HCT116 (cell line): ENCODE results near the gene PPP3R1. TPM values are rescaled to one million over a fixed set of nuclear protein-coding genes. Genes with fewer than 3 reads are reported as not detected.

ENCODE experiments used
- ATAC-seq: fragments of 200-7000 bp; cut with Tn5 transposase; 2 replicates; pipeline ENCODE4 v1.9.1; 2020; ENCODE audit warnings: mild to moderate bottlenecking, moderate library complexity
- BruUV-seq: library from RNA; stranded (reverse); fragments of 400-500 nt; replicated peaks from 2 replicates; lab custom pipeline; 2021; lab: Mats Ljungman, UMichigan
- CTCF ChIA-PET: fragments of 300-600 bp; sonication (Branson Sonifier 250); formaldehyde crosslinking; loops from one replicate; lab custom pipeline; 2021; ENCODE audit warnings: antibody characterized with exemption; lab: Charles Lee
- POLR2A ChIA-PET: fragments of 300-600, 350-600 bp; sonication (Branson Sonifier 250); formaldehyde crosslinking; loops from one replicate; lab custom pipeline; 2021; ENCODE audit warnings: antibody characterized with exemption; lab: Charles Lee
- RAD21 ChIA-PET, 2 experiments: fragments of 300-600 bp; sonication (Branson Sonifier 250); formaldehyde crosslinking; loops; one replicate each; lab custom pipeline; 2023; ENCODE audit warnings: low total read pairs in 2 of 2; ENCODE audit not compliant: uncharacterized antibody in 2 of 2, unreplicated experiment in 2 of 2, low non-redundant PET in 1 of 2; lab: Charles Lee
- DNase-seq: peaks from one replicate; pipeline ENCODE4 v3.0.0-alpha.2; 2010; ENCODE audit warnings: low read depth, low spot score
- H2AFZ ChIP-seq: fragments of 200-600 bp; shearing (Covaris generic), sonication (generic); 2 replicates; pipeline ENCODE4 v1.6.1; 2017; ENCODE audit warnings: low read depth, mixed run types, mixed read lengths, antibody characterized with exemption, low read length; ENCODE audit not compliant: poor library complexity, severe bottlenecking
- H3K27ac ChIP-seq: 2 replicates; pipeline ENCODE4 v1.5.1; 2012; ENCODE audit warnings: low read depth, low read length
- H3K27me3 ChIP-seq: fragments of 200-600 bp; sonication (generic); 2 replicates; pipeline ENCODE4 v1.6.1; 2016; ENCODE audit warnings: mixed run types, low read length, mixed read lengths; ENCODE audit not compliant: insufficient read depth
- H3K36me3 ChIP-seq, 2 experiments: fragments of 200-500 bp in 1 of 2; fragments of 200-600 bp in 1 of 2; sonication (Bioruptor generic) in 1 of 2; sonication (generic) in 1 of 2; 2 replicates each; pipeline versions ENCODE4 v1.5.1 to v1.6.1; 2014 to 2016; ENCODE audit warnings: low read length in 2 of 2, inconsistent platforms in 1 of 2, mixed read lengths in 1 of 2, mixed run types in 1 of 2; ENCODE audit not compliant: insufficient read depth in 2 of 2, control insufficient read depth in 1 of 2
- H3K4me1 ChIP-seq, 2 experiments: fragments of 200-600 bp in 1 of 2; sonication (generic) in 1 of 2; 2 replicates each; pipeline versions ENCODE4 v1.5.1 to v1.6.1; 2012 to 2017; ENCODE audit warnings: low read length in 2 of 2, inconsistent platforms in 1 of 2, mild to moderate bottlenecking in 1 of 2, mixed read lengths in 1 of 2, mixed run types in 1 of 2, moderate library complexity in 1 of 2; ENCODE audit not compliant: insufficient read depth in 2 of 2, control insufficient read depth in 1 of 2
- H3K4me2 ChIP-seq: fragments of 200-600 bp; sonication (generic); 2 replicates; pipeline ENCODE4 v1.6.1; 2017; ENCODE audit warnings: mixed run types, low read length, mixed read lengths
- H3K4me3 ChIP-seq, 2 experiments: fragments of 200-600 bp in 1 of 2; sonication (generic) in 1 of 2; replicated peaks in 1 of 2; 2 replicates each; pipeline ENCODE4 v1.5.1; 2011 to 2016; ENCODE audit warnings: low read length in 2 of 2, control low read depth in 1 of 2, low read depth in 1 of 2, mild to moderate bottlenecking in 1 of 2, mixed read lengths in 1 of 2, mixed run types in 1 of 2
- H3K79me2 ChIP-seq: fragments of 200-600 bp; sonication (generic); 2 replicates; pipeline ENCODE4 v1.6.1; 2017; ENCODE audit warnings: mild to moderate bottlenecking, mixed run types, low read length, moderate library complexity, mixed read lengths; ENCODE audit not compliant: insufficient read depth
- H3K9ac ChIP-seq: fragments of 200-600 bp; sonication (generic); 2 replicates; pipeline ENCODE4 v1.6.1; 2016; ENCODE audit warnings: low read length, mixed read lengths
- H3K9me2 ChIP-seq: fragments of 200-600 bp; sonication (generic), shearing (Covaris generic); 2 replicates; pipeline ENCODE4 v1.6.1; 2017; ENCODE audit warnings: mixed run types, mild to moderate bottlenecking, moderate library complexity; ENCODE audit not compliant: insufficient read depth
- H3K9me3 ChIP-seq, 2 experiments: fragments of 200-500 bp in 1 of 2; fragments of 200-600 bp in 1 of 2; sonication (Bioruptor generic) in 1 of 2; sonication (generic) in 1 of 2; 2 replicates each; pipeline ENCODE4 v1.6.1; 2014 to 2017; ENCODE audit warnings: low read length in 2 of 2, mixed read lengths in 2 of 2, inconsistent platforms in 1 of 2, low read depth in 1 of 2, mild to moderate bottlenecking in 1 of 2, mixed run types in 1 of 2, moderate library complexity in 1 of 2; ENCODE audit not compliant: control insufficient read depth in 1 of 2, insufficient read depth in 1 of 2
- H4K20me1 ChIP-seq: fragments of 200-600 bp; sonication (generic), shearing (Covaris generic); 2 replicates; pipeline ENCODE4 v1.6.1; 2017; ENCODE audit warnings: mixed run types, mild to moderate bottlenecking, moderate library complexity; ENCODE audit not compliant: insufficient read depth
- CBX3 ChIP-seq: IDR thresholded peaks from 2 replicates; pipeline ENCODE4 v1.6.1; 2012; ENCODE audit warnings: low read depth
- CEBPB ChIP-seq: IDR thresholded peaks from 2 replicates; pipeline ENCODE4 v1.6.1; 2012; ENCODE audit warnings: low read depth
- ELF1 ChIP-seq: IDR thresholded peaks from 2 replicates; pipeline ENCODE4 v1.6.1; 2012; ENCODE audit warnings: low read depth, borderline replicate concordance
- FOSL1 ChIP-seq: IDR thresholded peaks from 2 replicates; pipeline ENCODE4 v1.6.1; 2012; ENCODE audit warnings: low read depth
- MAX ChIP-seq: IDR thresholded peaks from 2 replicates; pipeline ENCODE4 v1.6.1; 2012
- POLR2AphosphoS5 ChIP-seq: IDR thresholded peaks from 2 replicates; pipeline ENCODE4 v1.6.1; 2011; ENCODE audit warnings: mild to moderate bottlenecking, low read depth, low read length, moderate library complexity
- SRF ChIP-seq: IDR thresholded peaks from 2 replicates; pipeline ENCODE4 v1.6.1; 2012; ENCODE audit warnings: low read depth
- ZNF274 ChIP-seq: fragments of 200-500 bp; sonication (Bioruptor generic); IDR thresholded peaks from 2 replicates; pipeline ENCODE4 v1.6.1; 2014; ENCODE audit warnings: mild to moderate bottlenecking, low read depth, low read length, inconsistent platforms
- intact Hi-C: fragments of 100-400 bp; cut with micrococcal nuclease; formaldehyde crosslinking; loops from 2 replicates; pipeline ENCODE4 v1.10.0; 2022
- total RNA-seq: library from RNA; stranded (reverse); gene quantifications from one replicate; pipeline ENCODE4 v1.2.1, GENCODE V29; 2021; ENCODE audit not compliant: unreplicated experiment

Gene PPP3R1
- total RNA-seq, 1 experiment from 2014 or later: 69.9 TPM

- TF ChIP-seq SRF: no peak
Measured at GRCh38 chr2:68290901-68291300, 38.6 kb upstream of the PPP3R1 start (continued).

- DNase-seq: no peak
- no peak for TF ChIP-seq CBX3
- TF ChIP-seq ZNF274: no peak
- TF ChIP-seq CEBPB: no peak
- no peak for TF ChIP-seq MAX
- no peak for TF ChIP-seq POLR2AphosphoS5
- no peak for TF ChIP-seq ELF1
- no peak for TF ChIP-seq FOSL1
- no peaks in the 10 kb centered on the region for H3K36me3 ChIP-seq
- no peak overlapping the region for H2AFZ ChIP-seq
- H3K9ac ChIP-seq: no peak overlapping the region
- peaks cover 16% of the 10 kb centered on the region; the same call in 1 of the 2 replicates for H3K27me3 ChIP-seq
- no peaks in the 10 kb centered on the region for H3K9me2 ChIP-seq
- H3K4me2 ChIP-seq: no peak overlapping the region
- no peaks in the 10 kb centered on the region for H3K4me1 ChIP-seq
- intact Hi-C loops: loop anchor here (10.0 kb wide), 1 partner anchor 157 kb away; no protein-coding TSS in a partner anchor
- CTCF ChIA-PET: no interaction called here
- H3K79me2 ChIP-seq: no peaks in the 10 kb centered on the region
- no peak overlapping the region for H3K27ac ChIP-seq
- no peak overlapping the region for H3K4me3 ChIP-seq
- H3K9me3 ChIP-seq: no peaks in the 10 kb centered on the region
- POLR2A ChIA-PET: no interaction called here
- no peaks in the 10 kb centered on the region for H4K20me1 ChIP-seq
- RAD21 ChIA-PET: no interaction called here
- BruUV-seq: no TSS peak
- no peak for ATAC-seq
Measured at GRCh38 chr2:68287580-68288441, 35.5 kb upstream of the PPP3R1 start.
